SJSA1 (cell line): ENCODE data around the gene ITCH. TPM values are rescaled to one million over a fixed set of nuclear protein-coding genes. Genes with fewer than 3 reads are reported as not detected.
"Not testable (repeated sequence)": the region's sequence is repeated elsewhere in the genome, so short reads cannot be mapped to it uniquely, and the experiment has no call there.

Experiments
- DNase-seq, 2 experiments: peaks; one replicate each; pipeline ENCODE4 v3.0.0-alpha.2; 2015 to 2020; ENCODE audit warnings: low spot score in 2 of 2, low read depth in 1 of 2
- H3K27ac ChIP-seq: fragments of 250-450 bp; sonication (Bioruptor Pico); 2 replicates; pipeline ENCODE4 v1.5.1; 2020; ENCODE audit warnings: mild to moderate bottlenecking, moderate library complexity
- H3K27me3 ChIP-seq: fragments of 250-450 bp; sonication (Bioruptor Pico); replicated peaks from 2 replicates; pipeline ENCODE4 v1.5.1; 2020; ENCODE audit warnings: mild to moderate bottlenecking, moderate library complexity
- H3K36me3 ChIP-seq: fragments of 250-450 bp; sonication (Bioruptor Pico); 2 replicates; pipeline ENCODE4 v1.5.1; 2020; ENCODE audit warnings: mild to moderate bottlenecking
- H3K4me1 ChIP-seq: fragments of 250-450 bp; sonication (Bioruptor Pico); replicated peaks from 2 replicates; pipeline ENCODE4 v1.6.1; 2021; ENCODE audit warnings: mild to moderate bottlenecking
- H3K4me3 ChIP-seq: fragments of 250-450 bp; sonication (Bioruptor Pico); 2 replicates; pipeline ENCODE4 v1.5.1; 2020; ENCODE audit warnings: mild to moderate bottlenecking
- H3K9me3 ChIP-seq: fragments of 250-450 bp; sonication (Bioruptor Pico); replicated peaks from 2 replicates; pipeline ENCODE4 v1.5.1; 2020; ENCODE audit warnings: mild to moderate bottlenecking
- total RNA-seq: library from RNA; depleted of rRNA; stranded (reverse); fragments of >200 nt; shearing (Covaris generic); gene quantifications from 2 replicates; pipeline ENCODE4 v1.2.3, GENCODE V29; 2014

The ITCH gene
- total RNA-seq, 1 experiment from 2014 or later: 62.9 TPM

- Histone ChIP-seq H3K4me3 (no peak overlapping the region), H3K4me1 (peaks cover 21% of the 10 kb centered on the region), H3K27me3 (no peaks in the 10 kb centered on the region), H3K9me3 (no peaks in the 10 kb centered on the region), H3K36me3 (no peaks in the 10 kb centered on the region), H3K27ac (no peak overlapping the region)
- no peak for DNase-seq
These were observed 29.3 kb upstream of the ITCH start for GRCh38 chr20:34333786-34334185.

GRCh38 chr20:34334654-34335407 is 28.2 kb upstream of the ITCH start:
- DNase-seq: peak; percentile 51
- Histone ChIP-seq H3K36me3 (no peaks in the 10 kb centered on the region), H3K27ac (no peak overlapping the region), H3K27me3 (no peaks in the 10 kb centered on the region), H3K4me3 (no peak overlapping the region), H3K4me1 (peaks cover 21% of the 10 kb centered on the region), H3K9me3 (no peaks in the 10 kb centered on the region)

DNA sequence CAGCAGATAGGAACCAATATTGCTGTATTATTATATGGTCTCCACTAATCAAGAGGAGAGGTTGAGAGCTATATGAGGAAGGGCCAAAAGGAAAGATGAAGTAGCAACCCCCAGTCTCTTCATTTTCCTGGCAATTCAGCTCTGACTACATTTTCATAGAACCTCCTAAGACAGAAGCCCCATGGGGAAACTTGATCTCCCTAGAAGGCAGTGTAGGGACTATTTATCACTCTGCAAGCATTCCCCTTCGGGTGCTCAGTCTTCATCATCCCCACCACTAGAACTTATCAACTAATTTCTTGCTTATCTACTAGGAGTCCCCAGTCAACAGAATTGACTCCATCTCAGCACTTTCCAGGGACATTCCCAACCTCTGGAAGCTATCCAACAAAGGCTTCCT is 25.5 kb upstream of the ITCH start:
- Histone ChIP-seq H3K4me3 (no peak overlapping the region), H3K9me3 (no peaks in the 10 kb centered on the region), H3K4me1 (peaks cover 21% of the 10 kb centered on the region), H3K27ac (no peak overlapping the region), H3K36me3 (no peaks in the 10 kb centered on the region), H3K27me3 (no peaks in the 10 kb centered on the region)
- DNase-seq: no peak

- no peaks in the 10 kb centered on the region for H3K27me3 ChIP-seq
- DNase-seq: no peak
- H3K36me3 ChIP-seq: no peaks in the 10 kb centered on the region
- H3K27ac ChIP-seq: no peak overlapping the region
- peaks cover 21% of the 10 kb centered on the region for H3K4me1 ChIP-seq
- H3K9me3 ChIP-seq: no peaks in the 10 kb centered on the region
- H3K4me3 ChIP-seq: no peak overlapping the region
These were observed 24.9 kb upstream of the ITCH start for GRCh38 chr20:34337982-34338726.

GRCh38 chr20:34340726-34341125 is 22.3 kb upstream of the ITCH start:
- not testable (repeated sequence) for H3K27ac ChIP-seq, H3K27me3 ChIP-seq, DNase-seq, H3K36me3 ChIP-seq, H3K4me3 ChIP-seq, H3K4me1 ChIP-seq, H3K9me3 ChIP-seq

DNA sequence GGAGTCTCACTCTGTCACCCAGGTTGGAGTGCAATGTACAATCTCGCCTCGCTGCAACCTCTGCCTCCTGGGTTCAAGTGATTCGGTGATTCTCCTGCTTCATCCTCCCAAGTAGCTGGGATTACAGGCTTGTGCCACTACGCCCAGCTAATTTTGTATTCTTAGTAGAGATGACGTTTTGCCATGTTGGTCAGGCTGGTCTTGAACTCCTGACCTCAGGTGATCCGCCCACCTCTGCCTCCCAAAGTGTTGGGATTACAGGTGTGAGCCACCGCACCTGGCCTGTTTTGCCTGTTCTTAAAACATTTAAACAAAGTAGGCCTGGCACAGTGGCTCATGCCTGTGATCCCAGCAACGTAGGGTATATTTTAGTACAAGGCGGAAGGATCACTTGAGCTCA is 21.9 kb upstream of the ITCH start:
- not testable (repeated sequence) for H3K4me1 ChIP-seq, DNase-seq, H3K4me3 ChIP-seq, H3K27ac ChIP-seq, H3K27me3 ChIP-seq, H3K36me3 ChIP-seq, H3K9me3 ChIP-seq

- Histone ChIP-seq H3K27ac (no peak overlapping the region), H3K36me3 (no peaks in the 10 kb centered on the region), H3K9me3 (no peaks in the 10 kb centered on the region), H3K4me3 (no peak overlapping the region), H3K27me3 (no peaks in the 10 kb centered on the region), H3K4me1 (peaks cover 9% of the 10 kb centered on the region)
- DNase-seq: no peak
These were observed 19.4 kb upstream of the ITCH start for GRCh38 chr20:34343458-34344211.

DNA sequence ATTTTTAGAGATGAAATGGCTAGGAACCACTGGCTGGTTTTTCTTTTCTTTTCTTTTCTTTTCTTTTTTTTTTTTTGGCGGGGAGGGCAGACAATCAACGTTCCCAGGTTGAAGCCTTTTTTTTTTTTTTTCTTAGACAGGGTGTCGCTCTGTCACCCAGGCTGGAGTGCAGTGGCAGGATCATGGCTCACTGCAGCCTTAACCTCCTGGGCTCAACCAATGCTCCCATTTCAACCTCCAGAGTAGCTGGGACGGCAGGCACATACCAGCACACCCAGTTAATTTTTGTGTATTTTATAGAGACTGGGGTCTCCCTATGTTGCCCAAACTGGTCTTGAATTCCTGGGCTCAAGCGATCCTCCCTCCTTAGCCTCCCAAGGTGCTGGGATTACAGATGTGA is 18.8 kb upstream of the ITCH start:
- H3K4me1 ChIP-seq: peaks cover 15% of the 10 kb centered on the region
- H3K9me3 ChIP-seq: no peaks in the 10 kb centered on the region
- DNase-seq: no peak
- H3K27me3 ChIP-seq: no peaks in the 10 kb centered on the region
- H3K27ac ChIP-seq: no peak overlapping the region
- no peak overlapping the region for H3K4me3 ChIP-seq
- H3K36me3 ChIP-seq: no peaks in the 10 kb centered on the region

GRCh38 chr20:34345402-34345736 is 17.7 kb upstream of the ITCH start:
- no peak overlapping the region for H3K4me3 ChIP-seq
- no peak for DNase-seq
- H3K4me1 ChIP-seq: peaks cover 23% of the 10 kb centered on the region
- H3K27ac ChIP-seq: no peak overlapping the region
- H3K36me3 ChIP-seq: no peaks in the 10 kb centered on the region
- H3K27me3 ChIP-seq: no peaks in the 10 kb centered on the region
- H3K9me3 ChIP-seq: no peaks in the 10 kb centered on the region

GRCh38 chr20:34345839-34346532 is 17.1 kb upstream of the ITCH start:
- not testable (repeated sequence) for H3K27ac ChIP-seq, H3K36me3 ChIP-seq, H3K4me3 ChIP-seq, H3K9me3 ChIP-seq, H3K27me3 ChIP-seq
- peaks cover 23% of the 10 kb centered on the region for H3K4me1 ChIP-seq
- peak; percentile 42 to 48 for DNase-seq

DNA sequence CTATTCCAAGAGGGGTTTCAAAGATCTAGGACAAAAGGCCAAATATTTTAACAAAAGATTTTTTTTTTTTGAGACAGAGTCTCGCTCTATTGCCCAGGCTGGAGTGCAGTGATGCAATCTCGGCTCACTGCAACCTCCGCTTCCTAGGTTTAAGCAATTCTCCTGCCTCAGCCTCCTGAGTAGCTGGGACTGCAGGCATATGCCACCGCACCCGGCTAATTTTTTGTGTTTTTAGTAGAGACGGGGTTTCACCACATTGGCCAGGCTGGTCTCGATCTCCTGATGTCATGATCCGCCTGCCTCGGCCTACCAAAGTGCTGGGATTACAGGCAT is 16.6 kb upstream of the ITCH start:
- H3K4me1 ChIP-seq: peaks cover 23% of the 10 kb centered on the region
- not testable (repeated sequence) for H3K4me3 ChIP-seq, H3K36me3 ChIP-seq, H3K27me3 ChIP-seq, H3K27ac ChIP-seq, H3K9me3 ChIP-seq, DNase-seq

DNA sequence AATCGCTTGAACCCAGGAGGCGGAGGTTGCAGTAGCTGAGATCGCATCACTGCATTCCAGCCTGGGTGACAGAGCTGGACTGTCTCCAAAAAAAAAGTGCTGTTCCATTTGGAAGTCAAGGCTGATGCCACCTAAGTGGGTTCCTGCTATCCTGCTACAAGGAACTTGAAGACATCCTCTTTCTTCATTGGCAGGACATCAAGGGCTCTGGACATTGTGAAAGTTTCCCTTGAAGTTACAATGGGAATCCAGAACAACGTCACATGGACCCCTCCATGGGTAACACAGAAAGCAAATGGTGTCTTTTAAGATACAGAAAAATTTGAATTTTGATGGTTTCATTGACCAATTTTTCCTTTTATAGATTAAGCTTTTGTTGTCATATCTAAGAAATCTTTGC is 15.5 kb upstream of the ITCH start:
- Histone ChIP-seq H3K27me3 (no peaks in the 10 kb centered on the region), H3K36me3 (no peaks in the 10 kb centered on the region), H3K4me3 (no peak overlapping the region), H3K4me1 (peaks cover 23% of the 10 kb centered on the region), H3K9me3 (no peaks in the 10 kb centered on the region), H3K27ac (no peak overlapping the region)
- no peak for DNase-seq

- peaks cover 23% of the 10 kb centered on the region for H3K4me1 ChIP-seq
- DNase-seq: no peak
- no peaks in the 10 kb centered on the region for H3K9me3 ChIP-seq
- H3K27me3 ChIP-seq: no peaks in the 10 kb centered on the region
- H3K27ac ChIP-seq: no peak overlapping the region
- no peaks in the 10 kb centered on the region for H3K36me3 ChIP-seq
- H3K4me3 ChIP-seq: no peak overlapping the region
These were observed 13.0 kb upstream of the ITCH start for GRCh38 chr20:34350095-34350494.

- not testable (repeated sequence) for H3K36me3 ChIP-seq, DNase-seq, H3K27ac ChIP-seq, H3K4me3 ChIP-seq, H3K27me3 ChIP-seq, H3K9me3 ChIP-seq
- peaks cover 16% of the 10 kb centered on the region for H3K4me1 ChIP-seq
These were observed 9.6 kb upstream of the ITCH start for GRCh38 chr20:34353467-34353866.
